BE2C (cell line): Measurements from ENCODE around the gene PRDM4. TPM values are rescaled to one million over a fixed set of nuclear protein-coding genes. Genes with fewer than 3 reads are reported as not detected.

Source experiments
- DNase-seq: peaks from one replicate; pipeline ENCODE4 v3.0.0-alpha.2; 2020
- H3K27me3 ChIP-seq: fragments of 250-450 bp; sonication (Bioruptor Pico); 2 replicates; pipeline ENCODE4 v1.5.1; 2020; ENCODE audit warnings: mild to moderate bottlenecking
- H3K36me3 ChIP-seq: fragments of 250-450 bp; sonication (Bioruptor Pico); 2 replicates; pipeline ENCODE4 v1.5.1; 2020; ENCODE audit warnings: mild to moderate bottlenecking
- H3K4me1 ChIP-seq: fragments of 250-450 bp; sonication (Bioruptor Pico); 2 replicates; pipeline ENCODE4 v1.5.1; 2020
- H3K4me3 ChIP-seq: 2 replicates; pipeline ENCODE4 v1.5.1; 2011; ENCODE audit warnings: low read depth, low read length
- H3K9me3 ChIP-seq: fragments of 250-450 bp; sonication (Bioruptor Pico); 2 replicates; pipeline ENCODE4 v1.5.1; 2020
- CTCF ChIP-seq: IDR thresholded peaks from 2 replicates; pipeline ENCODE4 v1.5.1; 2012; ENCODE audit warnings: mild to moderate bottlenecking, low read depth, low read length
- polyA plus RNA-seq: library from polyadenylated mRNA; unstranded; fragments of >200 nt; gene quantifications from one replicate; pipeline ENCODE4 v1.2.1, GENCODE V29; 2012; ENCODE audit warnings: low read depth, missing spikeins; ENCODE audit not compliant: insufficient read length, insufficient read depth

The PRDM4 gene
- 37.0 TPM for polyA plus RNA-seq

GRCh38 chr12:107760809-107761501 is at the start of gene PRDM4:
TSS of gene PRDM4 (minus strand) at chr12:107761137. CDS start at chr12:107760515, 622 bp downstream.
- peak within 1 kb of the TSS; percentile 90 for H3K4me3 ChIP-seq
- DNase-seq, result peak; percentile 96
- H3K36me3 ChIP-seq, result peaks cover 20% of the 10 kb centered on the region
- H3K27me3 ChIP-seq, result no peaks in the 10 kb centered on the region
- TF ChIP-seq CTCF, result no peak
- no peaks in the 10 kb centered on the region; the same call in 1 of the 2 replicates for H3K4me1 ChIP-seq
- H3K9me3 ChIP-seq, result no peaks in the 10 kb centered on the region

GRCh38 chr12:107807471-107808150 is 46.7 kb upstream of the PRDM4 start:
- no peak overlapping the region for H3K4me3 ChIP-seq
- DNase-seq, result no peak
- no peaks in the 10 kb centered on the region for H3K4me1 ChIP-seq
- H3K9me3 ChIP-seq, result no peaks in the 10 kb centered on the region
- peaks cover 2% of the 10 kb centered on the region; the same call in 1 of the 2 replicates for H3K27me3 ChIP-seq
- TF ChIP-seq CTCF, result no peak
- no peaks in the 10 kb centered on the region for H3K36me3 ChIP-seq

- no peaks in the 10 kb centered on the region for H3K4me1 ChIP-seq
- no peaks in the 10 kb centered on the region for H3K36me3 ChIP-seq
- no peak overlapping the region for H3K4me3 ChIP-seq
- no peak for DNase-seq
- H3K9me3 ChIP-seq, result no peaks in the 10 kb centered on the region
- H3K27me3 ChIP-seq, result peaks cover 5% of the 10 kb centered on the region; the same call in 1 of the 2 replicates
- TF ChIP-seq CTCF, result no peak
Observed at GRCh38 chr12:107805488-107806180, 44.7 kb upstream of the PRDM4 start.

- H3K9me3 ChIP-seq, result no peaks in the 10 kb centered on the region
- H3K4me1 ChIP-seq, result no peaks in the 10 kb centered on the region
- H3K36me3 ChIP-seq, result no peaks in the 10 kb centered on the region
- no peak for DNase-seq
- peaks cover 7% of the 10 kb centered on the region; the same call in 1 of the 2 replicates for H3K27me3 ChIP-seq
- no peak for TF ChIP-seq CTCF
- H3K4me3 ChIP-seq, result no peak overlapping the region
Observed at GRCh38 chr12:107803092-107803491, 42.2 kb upstream of the PRDM4 start.

- DNase-seq, result no peak
- Histone ChIP-seq H3K27me3 (peaks cover 23% of the 10 kb centered on the region), H3K4me3 (no peak overlapping the region), H3K9me3 (no peaks in the 10 kb centered on the region), H3K36me3 (no peaks in the 10 kb centered on the region), H3K4me1 (no peaks in the 10 kb centered on the region)
- TF ChIP-seq CTCF, result no peak
Observed at GRCh38 chr12:107801150-107801549, 40.2 kb upstream of the PRDM4 start.

GRCh38 chr12:107798580-107798979 is 37.6 kb upstream of the PRDM4 start:
- no peak for DNase-seq
- Histone ChIP-seq H3K36me3 (no peaks in the 10 kb centered on the region), H3K4me1 (no peaks in the 10 kb centered on the region), H3K9me3 (no peaks in the 10 kb centered on the region), H3K27me3 (peaks cover 39% of the 10 kb centered on the region), H3K4me3 (no peak overlapping the region)
- no peak for TF ChIP-seq CTCF
